Heart right ventricle (tissue), 16 donors: ENCODE data around the gene ZNF865. TPM values are rescaled to one million over a fixed set of nuclear protein-coding genes. Genes with fewer than 3 reads are reported as not detected.

Source experiments
- ATAC-seq, 8 donors: fragments of 200-7000 bp; cut with Tn5 transposase; one replicate each; pipeline ENCODE4 v1.9.1; 2020; ENCODE audit warnings: mild to moderate bottlenecking in 8 of 8, moderate library complexity in 8 of 8, moderate number of reproducible peaks in 1 of 8
- DNase-seq, 2 donors: peaks; one replicate each; pipeline ENCODE4 v3.0.0-alpha.2; 2020
- H3K27ac ChIP-seq, 10 donors: fragments of 200-600 bp; sonication (generic) in 2 of 10; one replicate each; pipeline versions ENCODE4 v1.5.0 to v1.8.0; 2020 to 2022; ENCODE audit warnings: mild to moderate bottlenecking in 3 of 10
- H3K27me3 ChIP-seq, 7 donors: fragments of 200-600 bp; one replicate each; pipeline ENCODE4 v1.8.0; 2021 to 2022; ENCODE audit warnings: mild to moderate bottlenecking in 2 of 7
- H3K36me3 ChIP-seq, 9 donors: fragments of 200-600 bp; sonication (generic) in 1 of 9; one replicate each; pipeline versions ENCODE4 v1.5.0 to v1.8.0; 2020 to 2022; ENCODE audit warnings: mild to moderate bottlenecking in 2 of 9
- H3K4me1 ChIP-seq, 9 donors: fragments of 200-600 bp; sonication (generic) in 1 of 9; one replicate each; pipeline versions ENCODE4 v1.5.0 to v1.8.0; 2020 to 2022; ENCODE audit warnings: mild to moderate bottlenecking in 4 of 9
- H3K4me3 ChIP-seq, 10 donors: fragments of 200-600 bp; sonication (generic) in 2 of 10; one replicate each; pipeline versions ENCODE4 v1.5.0 to v1.8.0; 2020 to 2022; ENCODE audit warnings: mild to moderate bottlenecking in 7 of 10, moderate library complexity in 2 of 10
- H3K9me3 ChIP-seq, 11 donors: fragments of 200-600 bp in 10 of 11; sonication (generic) in 2 of 11; one replicate each; pipeline versions ENCODE4 v1.5.0 to v1.8.0; 2013 to 2022; ENCODE audit warnings: mild to moderate bottlenecking in 2 of 11, control low read depth in 1 of 11, moderate library complexity in 1 of 11
- CTCF ChIP-seq, 9 donors: fragments of 200-600 bp; sonication (generic) in 2 of 9; IDR thresholded peaks; one replicate each; pipeline versions ENCODE4 v1.5.0 to v1.8.0; 2021 to 2022; ENCODE audit warnings: antibody characterized with exemption in 9 of 9, mild to moderate bottlenecking in 5 of 9, moderate library complexity in 1 of 9
- WGBS, 2 donors: extraction: QIAGEN DNeasy Blood & Tissue Kit; methylation state at CpG; one replicate each; pipeline ENCODE4 v1.1.7; 2013; ENCODE audit warnings: inconsistent platforms in 1 of 2; 5-methylcytosine and 5-hydroxymethylcytosine counted together
- intact Hi-C, 10 donors: fragments of 100-400 bp; cut with DNase I; formaldehyde crosslinking; loops; one replicate each; pipeline versions ENCODE4 v1.11.1 to v1.14.2; 2022
- polyA plus RNA-seq, 2 donors: library from polyadenylated mRNA; stranded (reverse); fragments of 200-250 nt; gene quantifications; one replicate each; pipeline ENCODE4 v1.2.3, GENCODE V29; 2013
- total RNA-seq, 10 donors: library from RNA; stranded (reverse); fragmentation: NEBNext Ultra II Directional in 3 of 10; extraction: Animal tissue kit (Norgen Biotek cat#: 25700) in 3 of 10; gene quantifications; one replicate each; pipeline versions ENCODE4 v1.2.1 to v1.2.4, GENCODE V29; 2021 to 2023
- donor health status: Arrhythmogenic right ventricular cardiomyopathy.
- donor health status: ischemic (EF 13 %, LVEDD 7.1; RV severe dilation, severe dysfunction).
- donor health status: healthy with polysubstance abuse.
- donor health status: DM: no; HTN: yes; CAD: no.
- donor health status: DM: no; HTN: no; CAD: no.
- donor health status: ischemic (EF 25% LVEDD 6.9; RV normal size, moderate dysfunction).
- donor health status: ischemic (EF 25% LVEDD 5.7; RV mildly dilated, moderate dysfunction).
- donor health status: healthy.
- donor health status: DM: yes; HTN: yes; CAD: no.
- donor health status: Ischemic cardiomyopathy.
- donor health status: ischemic (EF 35%, LVEDD 5.7; RV mildly dilated, moderate dysfunction).
- donor health status: nonischemic (EF 11% LVEDD 7.7; RV severe dilation, severe dysfunction).
- donor health status: DM: yes; HTN: yes; CAD: no.
- donor health status: PGD.
- donor health status: ischemic (EF 29% LVEDD 5.4; RV normal size, mild dysfunction).
- donor health status: nonischemic (EF 23%, LVEDD 6.1; RV moderate dilation, normal function).

ZNF865 gene
- total and polyA plus RNA-seq, 12 donors, result 11.8 to 26.5 (median 13.7) TPM

- TF ChIP-seq CTCF (IDR thresholded peaks at IDR 0.05), result no peak
- ATAC-seq, result peak; percentile 79 to 89 (median 84)
- 5 to 7% methylated on average over 26 of the region's 26 CpGs for WGBS, 2 donors
- Histone ChIP-seq H3K4me1 (peaks cover 4 to 24% (median 16%) of the 10 kb centered on the region in 9 donors), H3K27me3 (no peaks in the 10 kb centered on the region), H3K4me3 (peak overlapping the region; percentile 54 to 94 (median 76)), H3K9me3 (no peaks in the 10 kb centered on the region), H3K27ac (peak overlapping the region; percentile 96 to 100 (median 98)), H3K36me3 (peaks cover 0 to 42% (median 8%) of the 10 kb centered on the region in 9 donors)
- intact Hi-C loops, result loop anchor here in 3 of 10 donors (1.0 to 5.0 kb wide), 5 partner anchors 25 to 82 kb away; partner anchors contain the start of genes SBK3 (in 1 of the 3) and ZNF784 (in 1 of the 3)
- DNase-seq, result peak; percentile 92 to 93
These were observed 6.6 kb upstream of the ZNF865 start for GRCh38 chr19:55598719-55599467.

GRCh38 chr19:55599468-55599841 lies 6.0 kb upstream of the ZNF865 start, which contains the start of gene FIZ1:
Gene FIZ1, minus strand, starts transcription at chr19:55599517. Its CDS starts 1,652 bp downstream, at chr19:55597865.
- Histone ChIP-seq H3K27me3 (no peaks in the 10 kb centered on the region), H3K27ac (peak within 1 kb of the TSS; percentile 96 to 100 (median 98)), H3K36me3 (peaks cover 0 to 39% (median 8%) of the 10 kb centered on the region in 9 donors), H3K4me1 (peaks cover 4 to 29% (median 21%) of the 10 kb centered on the region in 9 donors), H3K4me3 (peak within 1 kb of the TSS; percentile 54 to 94 (median 76)), H3K9me3 (no peaks in the 10 kb centered on the region)
- intact Hi-C loops, result loop anchor here in 3 of 10 donors (1.0 to 5.0 kb wide), 5 partner anchors 25 to 83 kb away; partner anchors contain the start of genes SBK3 (in 1 of the 3) and ZNF784 (in 1 of the 3)
- TF ChIP-seq CTCF (IDR thresholded peaks at IDR 0.05), result no peak
- WGBS, 2 donors, result 0% methylated on average over 23 of the region's 23 CpGs
- peak; percentile 98 to 99 for DNase-seq
- ATAC-seq, result peak; percentile 86 to 96 (median 94)

- DNase-seq (peak; percentile 89 to 91), ATAC-seq (peak; percentile 63 to 79 (median 72))
- no peaks in the 10 kb centered on the region for H3K9me3 ChIP-seq
- no peak for TF ChIP-seq CTCF (IDR thresholded peaks at IDR 0.05)
- H3K27ac ChIP-seq, result peak within 1 kb of the TSS; percentile 96 to 100 (median 98)
- 1% methylated on average over 38 to 97 of the region's 97 CpGs for WGBS, 2 donors
- intact Hi-C loops, result loop anchor here in 4 of 10 donors (1.0 to 10.0 kb wide), 6 partner anchors 24 to 85 kb away; partner anchors contain the start of genes SBK3 (in 1 of the 4) and ZNF784 (in 1 of the 4)
- peak within 1 kb of the TSS; percentile 54 to 94 (median 76) for H3K4me3 ChIP-seq
- no peaks in the 10 kb centered on the region for H3K27me3 ChIP-seq
- peaks cover 4 to 34% (median 27%) of the 10 kb centered on the region in 9 donors for H3K4me1 ChIP-seq
- peaks cover 0 to 33% (median 5%) of the 10 kb centered on the region in 9 donors for H3K36me3 ChIP-seq
These were observed 5.4 kb upstream of the ZNF865 start, which contains the start of gene ZNF524 for GRCh38 chr19:55599842-55600661. Gene ZNF524, plus strand, starts transcription at chr19:55600288. Its CDS starts 1,825 bp downstream, at chr19:55602113.

- peak overlapping the region; percentile 96 to 100 (median 98) for H3K27ac ChIP-seq
- intact Hi-C loops, result loop anchor here in 1 of 10 donors (10.0 kb wide), 1 partner anchor 86 kb away; no protein-coding TSS in a partner anchor
- WGBS, 2 donors, result 6 to 10% methylated on average over 9 to 15 of the region's 15 CpGs
- no peak for TF ChIP-seq CTCF (IDR thresholded peaks at IDR 0.05)
- H3K9me3 ChIP-seq, result no peaks in the 10 kb centered on the region
- ATAC-seq, result no peak
- no peaks in the 10 kb centered on the region for H3K27me3 ChIP-seq
- DNase-seq, result no peak
- peaks cover 0 to 27% (median 0%) of the 10 kb centered on the region in 9 donors for H3K36me3 ChIP-seq
- peaks cover 4 to 34% (median 27%) of the 10 kb centered on the region in 9 donors for H3K4me1 ChIP-seq
- H3K4me3 ChIP-seq, result peak overlapping the region; percentile 54 to 94 (median 76)
These were observed 4.8 kb upstream of the ZNF865 start for GRCh38 chr19:55600662-55601028.
